Immature natural killer cell (primary cell): ENCODE data around the gene MYLK4. TPM values are rescaled to one million over a fixed set of nuclear protein-coding genes. Genes with fewer than 3 reads are reported as not detected.

Experiments used
- DNase-seq, 3 donors: peaks; one replicate each; pipeline ENCODE4 v3.0.0; 2022; ENCODE audit warnings: mixed read lengths in 1 of 3
- H3K27ac Mint-ChIP-seq, 6 donors: one replicate each; pipeline ENCODE4 v1.8.0; 2020; ENCODE audit warnings: mixed read lengths in 6 of 6, mild to moderate bottlenecking in 5 of 6, inconsistent platforms in 4 of 6, moderate library complexity in 3 of 6
- H3K27me3 Mint-ChIP-seq, 3 donors: one replicate each; pipeline ENCODE4 v1.8.0; 2020 to 2021; ENCODE audit warnings: low read depth in 3 of 3, mild to moderate bottlenecking in 3 of 3, mixed read lengths in 3 of 3, moderate library complexity in 3 of 3, inconsistent platforms in 1 of 3
- H3K36me3 Mint-ChIP-seq, 3 donors: one replicate each; pipeline ENCODE4 v1.8.0; 2020; ENCODE audit warnings: mixed read lengths in 3 of 3, inconsistent platforms in 2 of 3, mild to moderate bottlenecking in 2 of 3
- H3K4me1 Mint-ChIP-seq, 2 donors: one replicate each; pipeline ENCODE4 v1.8.0; 2020; ENCODE audit warnings: inconsistent platforms in 2 of 2, mild to moderate bottlenecking in 2 of 2, mixed read lengths in 2 of 2, moderate library complexity in 1 of 2
- H3K4me3 Mint-ChIP-seq, 5 donors: one replicate each; pipeline ENCODE4 v1.8.0; 2020; ENCODE audit warnings: mild to moderate bottlenecking in 5 of 5, mixed read lengths in 5 of 5, inconsistent platforms in 3 of 5, moderate library complexity in 3 of 5
- H3K9me3 Mint-ChIP-seq, 6 donors: one replicate each; pipeline ENCODE4 v1.8.0; 2020; ENCODE audit warnings: mild to moderate bottlenecking in 6 of 6, mixed read lengths in 6 of 6, inconsistent platforms in 4 of 6, moderate library complexity in 3 of 6
- polyA plus RNA-seq, 3 donors: library from polyadenylated mRNA; unstranded; fragments of 300-500 nt; fragmentation: Illumina TruSeq; gene quantifications; one replicate each; pipeline ENCODE4 v1.2.3, GENCODE V29; 2021

Gene MYLK4
- polyA plus RNA-seq, 3 donors from 2014 or later = 0.09 to 0.17 TPM; not detected in 1

DNA sequence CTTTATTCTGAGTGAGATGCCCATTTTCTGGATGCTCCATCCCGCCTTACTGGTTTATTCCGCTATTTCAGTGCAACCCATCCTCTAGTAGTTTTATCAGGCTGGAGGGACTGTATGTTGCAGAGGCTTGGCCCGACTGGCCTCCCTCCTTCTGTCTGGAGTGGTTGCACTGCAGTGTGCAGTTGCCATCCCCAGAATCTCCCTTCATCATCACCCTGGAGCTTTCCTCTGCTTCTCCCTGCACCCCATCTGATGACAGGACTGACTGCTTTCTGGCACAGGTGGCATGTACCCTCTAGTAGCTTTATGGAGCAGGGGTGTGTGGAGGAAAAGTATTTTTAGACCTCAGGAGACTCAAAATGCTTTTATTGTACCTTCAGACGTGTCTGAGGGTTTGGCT, 35.5 kb upstream of the MYLK4 start:
- Mint-ChIP-seq H3K36me3 (peaks cover 0 to 26% (median 9%) of the 10 kb centered on the region in 3 donors), H3K4me1 (peaks cover 39 to 44% of the 10 kb centered on the region in 2 donors)

DNA sequence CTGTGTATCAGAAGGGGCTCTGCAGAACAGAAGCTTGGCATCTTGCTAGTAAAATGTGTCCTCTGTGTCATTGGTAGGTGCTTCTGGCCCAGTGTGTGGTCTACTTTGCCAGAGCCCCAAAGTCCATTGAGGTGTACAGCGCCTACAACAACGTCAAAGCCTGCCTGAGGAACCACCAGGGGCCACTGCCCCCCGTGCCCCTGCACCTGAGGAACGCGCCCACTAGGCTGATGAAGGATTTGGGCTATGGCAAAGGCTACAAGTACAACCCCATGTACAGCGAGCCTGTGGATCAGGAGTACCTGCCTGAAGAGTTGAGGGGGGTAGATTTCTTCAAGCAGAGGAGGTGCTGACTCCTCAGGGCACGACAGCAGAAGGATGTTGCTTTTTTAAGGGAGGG, 34.2 kb upstream of the MYLK4 start:
- Mint-ChIP-seq H3K36me3 (peaks cover 0 to 39% (median 17%) of the 10 kb centered on the region in 3 donors), H3K9me3 (no peaks in the 10 kb centered on the region), H3K4me3 (no peak overlapping the region), H3K4me1 (peaks cover 29 to 32% of the 10 kb centered on the region in 2 donors), H3K27me3 (no peaks in the 10 kb centered on the region), H3K27ac (peak overlapping the region in 1 of 6 donors; percentile 16)
- no peak for DNase-seq

More for the DNA sequence above, 35.5 kb upstream of the MYLK4 start:
- Mint-ChIP-seq H3K9me3 (no peaks in the 10 kb centered on the region), H3K27ac (no peak overlapping the region), H3K4me3 (no peak overlapping the region), H3K27me3 (peaks cover 0 to under 1% (median under 1%) of the 10 kb centered on the region in 3 donors)
- no peak for DNase-seq

GRCh38 chr6:2784061-2784460, 33.3 kb upstream of the MYLK4 start:
- Mint-ChIP-seq H3K27ac (peak overlapping the region; percentile 39 to 83 (median 65)), H3K27me3 (no peaks in the 10 kb centered on the region), H3K4me3 (peak overlapping the region in 2 of 5 donors; percentile 2 to 19), H3K9me3 (no peaks in the 10 kb centered on the region), H3K4me1 (peaks cover 29 to 32% of the 10 kb centered on the region in 2 donors), H3K36me3 (peaks cover 0 to 48% (median 22%) of the 10 kb centered on the region in 3 donors)
- no peak for DNase-seq

DNA sequence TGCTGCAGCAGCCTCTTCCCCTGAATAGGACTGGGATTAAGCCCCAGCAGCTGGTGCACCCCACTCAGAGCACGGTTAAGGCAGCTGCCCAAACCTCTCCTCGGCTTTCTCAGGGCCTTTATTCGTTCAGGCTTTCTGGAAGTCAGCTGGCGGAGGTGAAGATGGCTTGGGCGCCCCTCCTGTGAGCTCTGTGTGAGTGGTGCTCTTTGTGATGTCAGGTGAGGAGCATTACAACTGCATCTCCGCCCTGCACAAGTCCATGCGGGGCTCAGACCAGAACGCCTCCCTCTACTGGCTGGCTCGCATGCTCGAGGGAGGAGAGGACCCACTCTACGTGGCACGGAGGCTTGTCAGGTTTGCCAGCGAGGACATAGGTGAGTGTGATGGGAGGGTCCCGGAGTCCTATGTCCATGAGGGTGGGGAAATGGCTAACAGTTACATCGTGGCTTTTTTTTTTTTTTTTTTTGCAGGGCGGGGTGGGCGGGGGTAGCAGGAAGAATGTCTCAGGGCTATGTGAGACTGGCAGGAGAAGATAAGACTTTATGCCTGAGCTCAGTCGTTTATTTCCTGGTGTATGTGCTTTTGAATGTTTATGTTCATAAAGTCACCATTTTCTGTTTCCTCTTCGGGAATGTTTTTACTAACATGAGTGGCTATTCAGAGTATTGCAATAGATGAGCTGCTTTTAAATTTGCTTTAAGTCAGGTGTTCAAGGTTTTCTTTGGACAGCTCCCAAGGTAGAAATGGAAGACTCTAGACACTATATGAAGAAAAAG, 32.7 kb upstream of the MYLK4 start:
- Mint-ChIP-seq H3K4me3 (peak overlapping the region in 3 of 5 donors; percentile 2 to 39 (median 19)), H3K36me3 (peaks cover 0 to 51% (median 22%) of the 10 kb centered on the region in 3 donors), H3K27ac (peak overlapping the region; percentile 39 to 83 (median 74)), H3K9me3 (no peaks in the 10 kb centered on the region), H3K27me3 (no peaks in the 10 kb centered on the region), H3K4me1 (peaks cover 30 to 32% of the 10 kb centered on the region in 2 donors)
- DNase-seq = no peak

- H3K27ac Mint-ChIP-seq = no peak overlapping the region
- DNase-seq = no peak
- peaks cover under 1 to 51% (median 22%) of the 10 kb centered on the region in 3 donors for H3K36me3 Mint-ChIP-seq
- H3K27me3 Mint-ChIP-seq = no peaks in the 10 kb centered on the region
- no peaks in the 10 kb centered on the region for H3K9me3 Mint-ChIP-seq
- peaks cover 32 to 33% of the 10 kb centered on the region in 2 donors for H3K4me1 Mint-ChIP-seq
- H3K4me3 Mint-ChIP-seq = peak overlapping the region in 1 of 5 donors; percentile 40
Observed at GRCh38 chr6:2782825-2783187, 32.1 kb upstream of the MYLK4 start.

DNA sequence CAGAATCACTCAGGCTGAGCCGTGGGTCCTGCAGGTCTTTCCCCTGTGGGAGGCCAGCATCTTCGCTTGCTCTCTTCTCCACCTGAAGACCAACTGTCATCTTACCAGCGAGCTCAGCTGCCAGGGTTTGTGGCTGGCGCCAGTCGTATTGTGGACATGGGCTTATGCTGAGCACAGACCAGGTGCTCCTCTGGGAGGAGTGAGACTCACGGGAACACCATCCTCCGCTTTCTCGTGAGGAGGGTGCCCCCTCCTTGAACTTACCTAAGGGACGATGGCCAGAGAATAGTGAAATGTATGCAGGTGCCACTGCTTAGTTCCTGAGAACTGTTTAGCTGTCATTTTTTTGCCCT, 31.6 kb upstream of the MYLK4 start:
- Mint-ChIP-seq H3K4me1 (peaks cover 34 to 38% of the 10 kb centered on the region in 2 donors), H3K27me3 (peaks cover 0 to 3% (median 0%) of the 10 kb centered on the region in 3 donors), H3K4me3 (peak overlapping the region in 1 of 5 donors; percentile 40), H3K27ac (no peak overlapping the region), H3K9me3 (no peaks in the 10 kb centered on the region), H3K36me3 (peaks cover 4 to 50% (median 25%) of the 10 kb centered on the region in 3 donors)
- DNase-seq = no peak

GRCh38 chr6:2781685-2782355, 31.1 kb upstream of the MYLK4 start:
- Mint-ChIP-seq H3K27me3 (peaks cover 0 to 3% (median 0%) of the 10 kb centered on the region in 3 donors), H3K4me1 (peaks cover 34 to 42% of the 10 kb centered on the region in 2 donors), H3K4me3 (no peak overlapping the region), H3K36me3 (peaks cover 4 to 46% (median 25%) of the 10 kb centered on the region in 3 donors), H3K27ac (peak overlapping the region in 1 of 6 donors; percentile 40), H3K9me3 (no peaks in the 10 kb centered on the region)
- no peak for DNase-seq

DNA sequence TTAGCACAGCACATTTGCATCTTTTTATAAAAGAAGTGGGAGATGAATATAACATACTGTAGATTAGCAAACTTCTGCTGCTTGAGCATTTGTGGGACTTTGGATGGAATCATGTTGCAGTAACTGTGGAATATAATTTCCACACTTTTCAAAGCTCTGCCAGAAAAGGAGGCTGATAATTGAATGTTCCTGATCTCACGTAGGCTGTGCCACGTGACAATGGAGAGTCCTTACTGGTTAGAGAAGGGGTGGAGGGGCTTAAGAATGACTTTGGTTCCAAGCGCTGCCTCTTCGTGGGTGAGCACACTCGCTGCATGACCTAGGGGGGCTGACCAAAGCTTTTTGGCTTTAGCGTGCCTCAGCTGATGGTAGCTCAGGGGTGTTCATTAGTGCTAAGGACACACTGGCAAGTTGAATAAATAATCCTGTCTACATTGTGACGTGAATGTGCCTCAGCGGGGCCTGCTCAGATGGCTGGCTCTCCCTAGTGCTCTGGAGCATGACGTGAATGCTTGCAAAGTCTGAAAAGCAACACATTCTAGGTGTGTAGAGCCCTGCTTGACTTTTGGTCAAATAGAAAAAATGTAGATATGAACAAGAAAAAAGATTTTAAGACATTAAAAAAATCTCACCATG, 29.5 kb upstream of the MYLK4 start:
- Mint-ChIP-seq H3K4me1 (peaks cover 32 to 44% of the 10 kb centered on the region in 2 donors), H3K4me3 (no peak overlapping the region), H3K36me3 (peaks cover 4 to 41% (median 25%) of the 10 kb centered on the region in 3 donors), H3K9me3 (no peaks in the 10 kb centered on the region), H3K27ac (no peak overlapping the region), H3K27me3 (peaks cover 0 to 3% (median 0%) of the 10 kb centered on the region in 3 donors)
- no peak for DNase-seq

- H3K27ac Mint-ChIP-seq = peak overlapping the region in 1 of 6 donors; percentile 36
- peaks cover 4 to 55% (median 21%) of the 10 kb centered on the region in 3 donors for H3K36me3 Mint-ChIP-seq
- H3K27me3 Mint-ChIP-seq = peaks cover 0 to 3% (median 0%) of the 10 kb centered on the region in 3 donors
- no peaks in the 10 kb centered on the region for H3K9me3 Mint-ChIP-seq
- no peak for DNase-seq
- no peak overlapping the region for H3K4me3 Mint-ChIP-seq
- H3K4me1 Mint-ChIP-seq = peaks cover 14 to 42% of the 10 kb centered on the region in 2 donors
Observed at GRCh38 chr6:2777249-2777648, 26.5 kb upstream of the MYLK4 start.

GRCh38 chr6:2775003-2775402, 24.3 kb upstream of the MYLK4 start:
- peak overlapping the region in 2 of 6 donors; percentile 30 to 41 for H3K27ac Mint-ChIP-seq
- no peak for DNase-seq
- H3K4me3 Mint-ChIP-seq = no peak overlapping the region
- no peaks in the 10 kb centered on the region for H3K9me3 Mint-ChIP-seq
- peaks cover 4 to 48% (median 12%) of the 10 kb centered on the region in 3 donors for H3K36me3 Mint-ChIP-seq
- peaks cover 23 to 65% of the 10 kb centered on the region in 2 donors for H3K4me1 Mint-ChIP-seq
- peaks cover 0 to 3% (median 0%) of the 10 kb centered on the region in 3 donors for H3K27me3 Mint-ChIP-seq

- DNase-seq = no peak
- Mint-ChIP-seq H3K4me3 (no peak overlapping the region), H3K36me3 (peaks cover 4 to 37% (median 8%) of the 10 kb centered on the region in 3 donors), H3K27me3 (peaks cover 0 to 3% (median 0%) of the 10 kb centered on the region in 3 donors), H3K9me3 (no peaks in the 10 kb centered on the region), H3K27ac (no peak overlapping the region), H3K4me1 (peaks cover 33 to 80% of the 10 kb centered on the region in 2 donors)
Observed at GRCh38 chr6:2773449-2773848, 22.7 kb upstream of the MYLK4 start.

- Mint-ChIP-seq H3K36me3 (peaks cover 4 to 35% (median 8%) of the 10 kb centered on the region in 3 donors), H3K4me3 (no peak overlapping the region), H3K27ac (no peak overlapping the region), H3K27me3 (peaks cover 0 to 3% (median 0%) of the 10 kb centered on the region in 3 donors), H3K9me3 (no peaks in the 10 kb centered on the region), H3K4me1 (peaks cover 37 to 86% of the 10 kb centered on the region in 2 donors)
- DNase-seq = no peak
Observed at GRCh38 chr6:2772840-2773239, 22.1 kb upstream of the MYLK4 start.

GRCh38 chr6:2771079-2771478, 20.4 kb upstream of the MYLK4 start:
- Mint-ChIP-seq H3K9me3 (no peaks in the 10 kb centered on the region), H3K27ac (no peak overlapping the region), H3K4me3 (peak overlapping the region in 1 of 5 donors; percentile 56), H3K36me3 (peaks cover 0 to 31% (median 4%) of the 10 kb centered on the region in 3 donors), H3K27me3 (peaks cover 0 to 7% (median 2%) of the 10 kb centered on the region in 3 donors), H3K4me1 (peaks cover 49 to 93% of the 10 kb centered on the region in 2 donors)
- DNase-seq = no peak
